Measurements from ENCODE around the gene GRIA2.

GRIA2 gene

GRCh38 chr4:157405070-157405469, 184.5 kb downstream of the GRIA2 start:
- no peak for DNase-seq
